SK-N-SH (cell line): ENCODE results near the gene SLC46A2. TPM values are rescaled to one million over a fixed set of nuclear protein-coding genes. Genes with fewer than 3 reads are reported as not detected.

Experiments used
- CTCF ChIA-PET: fragments of 300-600, 350-600 bp; formaldehyde crosslinking; extraction: SDS; loops from one replicate; lab custom pipeline; 2021; lab: Yijun Ruan, JAX
- POLR2A ChIA-PET: fragments of 350-600 bp; sonication (Branson Sonifier 250); formaldehyde crosslinking; extraction: SDS; loops from one replicate; lab custom pipeline; 2020; ENCODE audit warnings: antibody characterized with exemption, inconsistent platforms; lab: Yijun Ruan, JAX
- DNase-seq: peaks from one replicate; pipeline ENCODE4 v3.0.0; 2012
- H2AFZ ChIP-seq: fragments of 200-600 bp; sonication (generic); 2 replicates; pipeline ENCODE4 v1.8.1; 2016; ENCODE audit warnings: antibody characterized with exemption, mild to moderate bottlenecking, low read depth
- H3F3A ChIP-seq: fragments of 200-600 bp; sonication (generic); replicated peaks from 2 replicates; pipeline ENCODE3; 2016; ENCODE audit warnings: antibody characterized with exemption, mild to moderate bottlenecking; ENCODE audit not compliant: insufficient read depth
- H3K27ac ChIP-seq, 2 experiments: fragments of 200-500 bp in 1 of 2; fragments of 200-600 bp in 1 of 2; sonication (Bioruptor generic) in 1 of 2; sonication (generic), shearing (Covaris generic) in 1 of 2; 2 replicates each; pipeline versions ENCODE4 v1.5.1 to v1.6.1; 2014 to 2016; ENCODE audit warnings: low read depth in 2 of 2, inconsistent platforms in 1 of 2, low read length in 1 of 2, mild to moderate bottlenecking in 1 of 2, mixed read lengths in 1 of 2
- H3K27me3 ChIP-seq: fragments of 200-600 bp; sonication (generic), shearing (Covaris generic); 2 replicates; pipeline ENCODE4 v1.6.1; 2016; ENCODE audit warnings: mixed run types; ENCODE audit not compliant: insufficient read depth
- H3K36me3 ChIP-seq, 2 experiments: fragments of 200-500 bp in 1 of 2; fragments of 200-600 bp in 1 of 2; sonication (Bioruptor generic) in 1 of 2; sonication (generic) in 1 of 2; replicated peaks in 1 of 2; 2 replicates each; pipeline versions ENCODE3 to v1.5.1; 2014 to 2016; ENCODE audit warnings: low read length in 1 of 2, mild to moderate bottlenecking in 1 of 2; ENCODE audit not compliant: insufficient read depth in 2 of 2, control insufficient read depth in 1 of 2
- H3K4me1 ChIP-seq, 2 experiments: fragments of 200-500 bp in 1 of 2; fragments of 200-600 bp in 1 of 2; sonication (Bioruptor generic) in 1 of 2; sonication (generic), shearing (Covaris generic) in 1 of 2; 2 replicates each; pipeline versions ENCODE4 v1.5.1 to v1.6.1; 2014 to 2016; ENCODE audit warnings: low read depth in 1 of 2, low read length in 1 of 2, mixed run types in 1 of 2; ENCODE audit not compliant: insufficient read depth in 2 of 2, control insufficient read depth in 1 of 2
- H3K4me2 ChIP-seq: fragments of 200-600 bp; sonication (generic), shearing (Covaris generic); 2 replicates; pipeline ENCODE4 v1.6.1; 2017; ENCODE audit warnings: mixed run types
- H3K4me3 ChIP-seq, 2 experiments: fragments of 200-500 bp in 1 of 2; fragments of 200-600 bp in 1 of 2; sonication (Bioruptor generic) in 1 of 2; sonication (generic), shearing (Covaris generic) in 1 of 2; 2 replicates each; pipeline versions ENCODE4 v1.5.1 to v1.8.1; 2014 to 2016; ENCODE audit warnings: low read depth in 2 of 2, inconsistent platforms in 1 of 2, low read length in 1 of 2, mild to moderate bottlenecking in 1 of 2, mixed read lengths in 1 of 2, moderate library complexity in 1 of 2
- H3K79me2 ChIP-seq: fragments of 200-600 bp; sonication (generic); 2 replicates; pipeline ENCODE4 v1.8.1; 2017; ENCODE audit warnings: mild to moderate bottlenecking; ENCODE audit not compliant: insufficient read depth
- H3K9ac ChIP-seq: fragments of 200-600 bp; sonication (generic); 2 replicates; pipeline ENCODE4 v1.6.1; 2017; ENCODE audit warnings: mixed run types
- H3K9me2 ChIP-seq: fragments of 200-600 bp; sonication (generic); 2 replicates; pipeline ENCODE4 v1.6.1; 2017; ENCODE audit warnings: mixed run types
- H3K9me3 ChIP-seq: fragments of 200-600 bp; sonication (generic); 2 replicates; pipeline ENCODE4 v1.6.1; 2017; ENCODE audit warnings: mixed run types, mild to moderate bottlenecking, moderate library complexity
- H4K20me1 ChIP-seq: fragments of 200-600 bp; sonication (generic); 2 replicates; pipeline ENCODE4 v1.6.1; 2017; ENCODE audit warnings: mild to moderate bottlenecking, mixed run types; ENCODE audit not compliant: insufficient read depth
- CHD2 ChIP-seq: fragments of 150-350 bp; IDR thresholded peaks from 2 replicates; pipeline ENCODE4 v1.6.1; 2018; ENCODE audit warnings: low read length; ENCODE audit not compliant: partially characterized antibody
- CTCF ChIP-seq: fragments of 200-600 bp; sonication (generic); IDR thresholded peaks from 2 replicates; pipeline ENCODE4 v1.6.1; 2017; ENCODE audit warnings: antibody characterized with exemption, mild to moderate bottlenecking, moderate library complexity
- ELF1 ChIP-seq: IDR thresholded peaks from 2 replicates; pipeline ENCODE4 v1.4.0; 2012
- FOSL2 ChIP-seq: IDR thresholded peaks from 2 replicates; pipeline ENCODE4 v1.4.0; 2012; ENCODE audit warnings: low read depth, mild to moderate bottlenecking, moderate library complexity, borderline replicate concordance
- FOXJ3 ChIP-seq: sonication (generic); formaldehyde crosslinking; IDR thresholded peaks from 2 replicates; pipeline ENCODE4 v1.5.1; 2020; ENCODE audit warnings: mild to moderate bottlenecking, missing genetic modification reagents
- GATA2 ChIP-seq: sonication (generic); formaldehyde crosslinking; IDR thresholded peaks from 2 replicates; pipeline ENCODE4 v1.5.0; 2020; ENCODE audit warnings: mild to moderate bottlenecking, missing genetic modification reagents
- MXI1 ChIP-seq: IDR thresholded peaks from 2 replicates; pipeline ENCODE4 v1.6.1; 2012; ENCODE audit warnings: mild to moderate bottlenecking, low read depth, low read length, improper control_type of control experiment
- RCOR1 ChIP-seq: fragments of 150-350 bp; IDR thresholded peaks from 2 replicates; pipeline ENCODE4 v1.6.1; 2017; ENCODE audit warnings: antibody characterized with exemption, low read length
- RXRA ChIP-seq: IDR thresholded peaks from 2 replicates; pipeline ENCODE4 v1.4.0; 2012; ENCODE audit warnings: low read depth, mild to moderate bottlenecking, borderline replicate concordance
- SIN3A ChIP-seq: IDR thresholded peaks from 2 replicates; pipeline ENCODE4 v1.6.1; 2012; ENCODE audit warnings: low read depth, mild to moderate bottlenecking, low read length, moderate library complexity, borderline replicate concordance
- TEAD4 ChIP-seq: IDR thresholded peaks from 2 replicates; pipeline ENCODE4 v1.4.0; 2012; ENCODE audit warnings: mild to moderate bottlenecking, borderline replicate concordance; ENCODE audit not compliant: insufficient read depth
- USF1 ChIP-seq: IDR thresholded peaks from 2 replicates; pipeline ENCODE4 v1.4.0; 2012; ENCODE audit warnings: low read depth, borderline replicate concordance
- WGBS: methylation state at CpG from one replicate; pipeline ENCODE4 v1.1.6; 2017; ENCODE audit warnings: low lambda C conversion rate; 5-methylcytosine and 5-hydroxymethylcytosine counted together
- polyA plus RNA-seq, 3 experiments: library from polyadenylated mRNA; depleted of rRNA; stranded (reverse); fragments of >200 nt; gene quantifications; 2 replicates each; pipeline ENCODE4 v1.2.3, GENCODE V29; 2012
- TF ChIP-seq, protein P1 (sequence below): IDR thresholded peaks from 2 replicates; pipeline ENCODE4 v1.6.1; 2012; ENCODE audit warnings: mild to moderate bottlenecking, low read depth, low read length, moderate library complexity
- TF ChIP-seq, protein P2 (sequence below): fragments of 150-350 bp; IDR thresholded peaks from 2 replicates; pipeline ENCODE4 v1.6.1; 2016; ENCODE audit warnings: mild to moderate bottlenecking, low read depth, low read length

The SLC46A2 gene
- polyA plus RNA-seq, 1 of the 3 experiments (the other 2 are of a cell fraction) = not detected

DNA sequence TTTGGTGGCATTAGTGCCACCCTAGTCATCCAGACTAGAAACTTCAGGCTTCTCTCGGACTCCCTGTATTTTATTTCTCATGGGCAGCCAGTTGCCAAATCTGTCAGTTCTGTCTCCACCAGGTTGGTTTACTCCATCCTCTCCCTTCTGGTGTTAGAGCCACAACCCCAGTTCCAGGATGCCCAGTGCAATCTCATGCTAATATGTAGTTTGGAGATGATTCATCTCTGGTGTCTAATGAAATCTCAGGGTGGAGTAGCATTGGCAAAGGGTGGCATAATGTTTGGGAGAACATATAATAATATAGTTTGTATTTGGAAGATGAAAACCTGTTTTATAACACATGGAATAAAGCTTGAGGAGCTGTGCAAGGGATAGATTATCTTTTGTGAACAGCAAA is 30.2 kb downstream of the SLC46A2 start:
- Histone ChIP-seq H3K9me3 (no peaks in the 10 kb centered on the region), H3K4me2 (no peak overlapping the region), H3K9me2 (no peaks in the 10 kb centered on the region), H3K4me1 (no peaks in the 10 kb centered on the region; a peak in 1 of 4 replicates), H3K9ac (no peak overlapping the region), H3F3A (no peaks in the 10 kb centered on the region), H4K20me1 (no peaks in the 10 kb centered on the region), H3K36me3 (no peaks in the 10 kb centered on the region), H3K4me3 (no peak overlapping the region), H3K79me2 (no peaks in the 10 kb centered on the region), H2AFZ (no peak overlapping the region), H3K27me3 (no peaks in the 10 kb centered on the region), H3K27ac (no peak overlapping the region)
- ChIA-PET CTCF (interaction anchor here (1.4 kb wide), 2 partner anchors 16 to 111 kb away, joined by 3 to 6 read pairs; no protein-coding TSS in a partner anchor), POLR2A (no interaction called here)
- TF ChIP-seq ELF1 = no peak
- no peak for DNase-seq
- 86% methylated on average over 1 of the region's 1 CpG for WGBS

GRCh38 chr9:112858625-112859147 is 32.0 kb downstream of the SLC46A2 start:
- no peak overlapping the region for H3K4me3 ChIP-seq
- CTCF ChIA-PET = interaction anchor here (3.0 kb wide), 1 partner anchor 14 kb away, joined by 14 read pairs; no protein-coding TSS in a partner anchor
- no peak overlapping the region for H3K4me2 ChIP-seq
- H2AFZ ChIP-seq = no peak overlapping the region
- no peaks in the 10 kb centered on the region for H4K20me1 ChIP-seq
- H3K9me3 ChIP-seq = no peaks in the 10 kb centered on the region
- no peaks in the 10 kb centered on the region for H3K9me2 ChIP-seq
- H3K79me2 ChIP-seq = no peaks in the 10 kb centered on the region
- WGBS = 73% methylated on average over 6 of the region's 6 CpGs
- POLR2A ChIA-PET = no interaction called here
- DNase-seq = no peak
- no peak overlapping the region for H3K27ac ChIP-seq
- no peak for TF ChIP-seq FOSL2
- H3K36me3 ChIP-seq = peaks cover 0 to 2% of the 10 kb centered on the region in 2 experiments
- H3K9ac ChIP-seq = no peak overlapping the region
- no peaks in the 10 kb centered on the region; a peak in 1 of 4 replicates for H3K4me1 ChIP-seq
- H3F3A ChIP-seq = no peaks in the 10 kb centered on the region
- no peaks in the 10 kb centered on the region for H3K27me3 ChIP-seq

GRCh38 chr9:112858005-112858404 is 32.7 kb downstream of the SLC46A2 start:
- H4K20me1 ChIP-seq = no peaks in the 10 kb centered on the region
- H2AFZ ChIP-seq = no peak overlapping the region
- no peaks in the 10 kb centered on the region for H3K27me3 ChIP-seq
- no peak overlapping the region for H3K9ac ChIP-seq
- no peaks in the 10 kb centered on the region for H3F3A ChIP-seq
- peaks cover 0 to 5% of the 10 kb centered on the region in 2 experiments for H3K36me3 ChIP-seq
- H3K27ac ChIP-seq = no peak overlapping the region
- WGBS = 95% methylated on average over 6 of the region's 6 CpGs
- CTCF ChIA-PET = interaction anchor here (1.0 to 3.0 kb wide), 3 partner anchors 13 to 63 kb away, joined by 3 to 14 read pairs (median 3); no protein-coding TSS in a partner anchor
- no peak for DNase-seq
- no peaks in the 10 kb centered on the region for H3K79me2 ChIP-seq
- no peaks in the 10 kb centered on the region; a peak in 1 of 4 replicates for H3K4me1 ChIP-seq
- no peak overlapping the region for H3K4me3 ChIP-seq
- H3K4me2 ChIP-seq = no peak overlapping the region
- H3K9me2 ChIP-seq = no peaks in the 10 kb centered on the region
- H3K9me3 ChIP-seq = no peaks in the 10 kb centered on the region
- POLR2A ChIA-PET = no interaction called here
- TF ChIP-seq, protein P1, sequence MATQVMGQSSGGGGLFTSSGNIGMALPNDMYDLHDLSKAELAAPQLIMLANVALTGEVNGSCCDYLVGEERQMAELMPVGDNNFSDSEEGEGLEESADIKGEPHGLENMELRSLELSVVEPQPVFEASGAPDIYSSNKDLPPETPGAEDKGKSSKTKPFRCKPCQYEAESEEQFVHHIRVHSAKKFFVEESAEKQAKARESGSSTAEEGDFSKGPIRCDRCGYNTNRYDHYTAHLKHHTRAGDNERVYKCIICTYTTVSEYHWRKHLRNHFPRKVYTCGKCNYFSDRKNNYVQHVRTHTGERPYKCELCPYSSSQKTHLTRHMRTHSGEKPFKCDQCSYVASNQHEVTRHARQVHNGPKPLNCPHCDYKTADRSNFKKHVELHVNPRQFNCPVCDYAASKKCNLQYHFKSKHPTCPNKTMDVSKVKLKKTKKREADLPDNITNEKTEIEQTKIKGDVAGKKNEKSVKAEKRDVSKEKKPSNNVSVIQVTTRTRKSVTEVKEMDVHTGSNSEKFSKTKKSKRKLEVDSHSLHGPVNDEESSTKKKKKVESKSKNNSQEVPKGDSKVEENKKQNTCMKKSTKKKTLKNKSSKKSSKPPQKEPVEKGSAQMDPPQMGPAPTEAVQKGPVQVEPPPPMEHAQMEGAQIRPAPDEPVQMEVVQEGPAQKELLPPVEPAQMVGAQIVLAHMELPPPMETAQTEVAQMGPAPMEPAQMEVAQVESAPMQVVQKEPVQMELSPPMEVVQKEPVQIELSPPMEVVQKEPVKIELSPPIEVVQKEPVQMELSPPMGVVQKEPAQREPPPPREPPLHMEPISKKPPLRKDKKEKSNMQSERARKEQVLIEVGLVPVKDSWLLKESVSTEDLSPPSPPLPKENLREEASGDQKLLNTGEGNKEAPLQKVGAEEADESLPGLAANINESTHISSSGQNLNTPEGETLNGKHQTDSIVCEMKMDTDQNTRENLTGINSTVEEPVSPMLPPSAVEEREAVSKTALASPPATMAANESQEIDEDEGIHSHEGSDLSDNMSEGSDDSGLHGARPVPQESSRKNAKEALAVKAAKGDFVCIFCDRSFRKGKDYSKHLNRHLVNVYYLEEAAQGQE = no peak
- TF ChIP-seq TEAD4 (no peak), FOXJ3 (CRISPR knock-in tag) (no peak), RCOR1 (no peak), CHD2 (no peak), RXRA (no peak), GATA2 (CRISPR knock-in tag) (no peak), SIN3A (no peak), FOSL2 (no peak), CTCF (no peak), USF1 (no peak), MXI1 (no peak)
- TF ChIP-seq, protein P2, sequence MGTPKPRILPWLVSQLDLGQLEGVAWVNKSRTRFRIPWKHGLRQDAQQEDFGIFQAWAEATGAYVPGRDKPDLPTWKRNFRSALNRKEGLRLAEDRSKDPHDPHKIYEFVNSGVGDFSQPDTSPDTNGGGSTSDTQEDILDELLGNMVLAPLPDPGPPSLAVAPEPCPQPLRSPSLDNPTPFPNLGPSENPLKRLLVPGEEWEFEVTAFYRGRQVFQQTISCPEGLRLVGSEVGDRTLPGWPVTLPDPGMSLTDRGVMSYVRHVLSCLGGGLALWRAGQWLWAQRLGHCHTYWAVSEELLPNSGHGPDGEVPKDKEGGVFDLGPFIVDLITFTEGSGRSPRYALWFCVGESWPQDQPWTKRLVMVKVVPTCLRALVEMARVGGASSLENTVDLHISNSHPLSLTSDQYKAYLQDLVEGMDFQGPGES = no peak
